H1 (cell line): ENCODE measurements around the gene WWP2. TPM values are rescaled to one million over a fixed set of nuclear protein-coding genes. Genes with fewer than 3 reads are reported as not detected.

Experiments used
- BACH1 ChIP-seq: IDR thresholded peaks from 2 replicates; pipeline ENCODE4 v1.6.1; 2012; ENCODE audit warnings: low read length, improper control_type of control experiment
- GTF2F1 ChIP-seq: IDR thresholded peaks from 2 replicates; pipeline ENCODE4 v1.6.1; 2012; ENCODE audit warnings: low read depth, low read length, improper control_type of control experiment, borderline replicate concordance
- MAX ChIP-seq: IDR thresholded peaks from 2 replicates; pipeline ENCODE4 v1.6.1; 2012; ENCODE audit warnings: inconsistent platforms
- POLR2AphosphoS5 ChIP-seq: IDR thresholded peaks from 2 replicates; pipeline ENCODE4 v1.6.1; 2011; ENCODE audit warnings: low read depth, low read length
- polyA plus RNA-seq, 7 experiments: library from polyadenylated mRNA; depleted of rRNA in 3 of 7; stranded (reverse) in 5 of 7; unstranded in 2 of 7; fragments of >200 nt in 5 of 7; fragments of 200-250 nt in 2 of 7; gene quantifications; 1 replicate in 5 of 7; 2 replicates in 1 of 7; 4 replicates in 1 of 7; pipeline versions ENCODE4 v1.2.1 to v1.2.3, GENCODE V29; 2011 to 2013; ENCODE audit warnings: missing spikeins in 2 of 7, mixed read lengths in 2 of 7
- total RNA-seq: library from RNA; stranded (reverse); fragmentation: NEBNext Ultra II Directional; extraction: Animal tissue kit (Norgen Biotek cat#: 25700); gene quantifications from 2 replicates; pipeline ENCODE4 v1.2.1, GENCODE V29; 2021

The WWP2 gene
- total and polyA plus RNA-seq, 2 of the 8 experiments (the other 6 are each of a cell fraction or from before 2014, with no cell fraction given) = 14.1 to 42.2 TPM

- TF ChIP-seq MAX (no peak), GTF2F1 (no peak), BACH1 (no peak), POLR2AphosphoS5 (no peak)
Measured at GRCh38 chr16:69861292-69862030, 99.3 kb downstream of the WWP2 start (continued).
